Measurements from ENCODE around the gene CYTH1.

DNA sequence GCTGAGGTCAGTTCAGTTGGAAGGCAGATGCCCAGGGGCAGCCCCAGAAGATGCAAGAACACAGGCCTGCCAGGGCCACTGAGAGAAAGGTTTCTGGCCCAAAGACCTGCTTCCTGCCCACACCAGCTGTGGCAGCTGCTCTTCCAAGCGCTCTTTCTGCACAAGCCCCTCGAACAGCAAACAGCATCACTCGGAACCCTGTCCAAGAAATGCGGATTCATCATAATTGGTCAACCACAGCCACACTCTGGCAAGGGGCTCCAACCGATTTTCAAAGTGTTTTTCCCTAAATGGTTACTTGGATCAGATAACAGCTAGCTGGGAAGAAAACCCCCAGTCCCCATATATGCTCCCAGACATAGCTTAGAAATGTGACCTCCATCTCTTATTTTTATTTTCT lies 133.8 kb downstream of the CYTH1 start:
- TF ChIP-seq, protein P1, sequence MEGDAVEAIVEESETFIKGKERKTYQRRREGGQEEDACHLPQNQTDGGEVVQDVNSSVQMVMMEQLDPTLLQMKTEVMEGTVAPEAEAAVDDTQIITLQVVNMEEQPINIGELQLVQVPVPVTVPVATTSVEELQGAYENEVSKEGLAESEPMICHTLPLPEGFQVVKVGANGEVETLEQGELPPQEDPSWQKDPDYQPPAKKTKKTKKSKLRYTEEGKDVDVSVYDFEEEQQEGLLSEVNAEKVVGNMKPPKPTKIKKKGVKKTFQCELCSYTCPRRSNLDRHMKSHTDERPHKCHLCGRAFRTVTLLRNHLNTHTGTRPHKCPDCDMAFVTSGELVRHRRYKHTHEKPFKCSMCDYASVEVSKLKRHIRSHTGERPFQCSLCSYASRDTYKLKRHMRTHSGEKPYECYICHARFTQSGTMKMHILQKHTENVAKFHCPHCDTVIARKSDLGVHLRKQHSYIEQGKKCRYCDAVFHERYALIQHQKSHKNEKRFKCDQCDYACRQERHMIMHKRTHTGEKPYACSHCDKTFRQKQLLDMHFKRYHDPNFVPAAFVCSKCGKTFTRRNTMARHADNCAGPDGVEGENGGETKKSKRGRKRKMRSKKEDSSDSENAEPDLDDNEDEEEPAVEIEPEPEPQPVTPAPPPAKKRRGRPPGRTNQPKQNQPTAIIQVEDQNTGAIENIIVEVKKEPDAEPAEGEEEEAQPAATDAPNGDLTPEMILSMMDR (IDR thresholded peaks at IDR 0.05), result no peak
- TF ChIP-seq CHD4 (IDR thresholded peaks at IDR 0.05; ENCODE audit: borderline replicate concordance), result no peak
- no peak for TF ChIP-seq POLR2A (IDR thresholded peaks at IDR 0.05; ENCODE audit: low read length)
- TF ChIP-seq EP300 (IDR thresholded peaks at IDR 0.05), result no peak
- no peak for TF ChIP-seq BCL3 (IDR thresholded peaks at IDR 0.05)
- no peak for TF ChIP-seq JUNB (IDR thresholded peaks at IDR 0.05)
